Measurements from ENCODE around the gene DAG1. TPM values are rescaled to one million over a fixed set of nuclear protein-coding genes. Genes with fewer than 3 reads are reported as not detected.

The DAG1 gene
- total RNA-seq, 2 donors from 2014 or later: 86.7 to 213 TPM

DNA sequence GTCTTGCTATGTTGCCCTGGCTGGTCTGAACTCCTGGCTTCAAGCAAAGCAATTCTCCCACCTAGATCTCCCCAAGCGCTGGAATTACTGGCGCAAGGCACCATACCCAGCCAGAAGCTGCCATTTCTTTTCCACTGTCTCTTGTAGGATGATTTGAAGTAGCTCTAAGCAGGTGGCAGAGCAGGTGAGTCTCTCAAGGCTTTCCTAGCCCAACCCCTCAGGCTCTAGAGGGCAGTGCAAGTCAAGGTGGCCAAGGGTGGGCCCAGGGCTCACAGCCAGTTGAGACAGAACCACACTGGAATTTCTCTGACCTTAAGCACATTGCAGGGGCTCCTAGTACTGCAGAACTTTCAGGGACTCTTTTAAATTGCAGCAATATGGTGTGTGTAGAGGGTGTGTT, 15.6 kb upstream of the DAG1 start:
- no peak overlapping the region for H3K4me3 ChIP-seq
- H3K9me3 ChIP-seq: no peaks in the 10 kb centered on the region
- no peak for TF ChIP-seq POLR2AphosphoS5 (IDR thresholded peaks at IDR 0.05)
- TF ChIP-seq, protein P1, sequence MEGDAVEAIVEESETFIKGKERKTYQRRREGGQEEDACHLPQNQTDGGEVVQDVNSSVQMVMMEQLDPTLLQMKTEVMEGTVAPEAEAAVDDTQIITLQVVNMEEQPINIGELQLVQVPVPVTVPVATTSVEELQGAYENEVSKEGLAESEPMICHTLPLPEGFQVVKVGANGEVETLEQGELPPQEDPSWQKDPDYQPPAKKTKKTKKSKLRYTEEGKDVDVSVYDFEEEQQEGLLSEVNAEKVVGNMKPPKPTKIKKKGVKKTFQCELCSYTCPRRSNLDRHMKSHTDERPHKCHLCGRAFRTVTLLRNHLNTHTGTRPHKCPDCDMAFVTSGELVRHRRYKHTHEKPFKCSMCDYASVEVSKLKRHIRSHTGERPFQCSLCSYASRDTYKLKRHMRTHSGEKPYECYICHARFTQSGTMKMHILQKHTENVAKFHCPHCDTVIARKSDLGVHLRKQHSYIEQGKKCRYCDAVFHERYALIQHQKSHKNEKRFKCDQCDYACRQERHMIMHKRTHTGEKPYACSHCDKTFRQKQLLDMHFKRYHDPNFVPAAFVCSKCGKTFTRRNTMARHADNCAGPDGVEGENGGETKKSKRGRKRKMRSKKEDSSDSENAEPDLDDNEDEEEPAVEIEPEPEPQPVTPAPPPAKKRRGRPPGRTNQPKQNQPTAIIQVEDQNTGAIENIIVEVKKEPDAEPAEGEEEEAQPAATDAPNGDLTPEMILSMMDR (IDR thresholded peaks at IDR 0.05): peak in 1 of 4 experiments; percentile 20
- H3K27ac ChIP-seq: no peak overlapping the region
- H3K36me3 ChIP-seq: no peaks in the 10 kb centered on the region
- DNase-seq (ENCODE audit: low spot score): no peak
- H3K27me3 ChIP-seq (replicated peaks; ENCODE audit: insufficient read depth): no peaks in the 10 kb centered on the region
- H3K4me1 ChIP-seq (replicated peaks): no peaks in the 10 kb centered on the region
- whole genome bisulfite sequencing: 87% methylated on average over 2 of the region's 2 CpGs
- intact Hi-C loops (cut with DNase I): no loop called here

DNA sequence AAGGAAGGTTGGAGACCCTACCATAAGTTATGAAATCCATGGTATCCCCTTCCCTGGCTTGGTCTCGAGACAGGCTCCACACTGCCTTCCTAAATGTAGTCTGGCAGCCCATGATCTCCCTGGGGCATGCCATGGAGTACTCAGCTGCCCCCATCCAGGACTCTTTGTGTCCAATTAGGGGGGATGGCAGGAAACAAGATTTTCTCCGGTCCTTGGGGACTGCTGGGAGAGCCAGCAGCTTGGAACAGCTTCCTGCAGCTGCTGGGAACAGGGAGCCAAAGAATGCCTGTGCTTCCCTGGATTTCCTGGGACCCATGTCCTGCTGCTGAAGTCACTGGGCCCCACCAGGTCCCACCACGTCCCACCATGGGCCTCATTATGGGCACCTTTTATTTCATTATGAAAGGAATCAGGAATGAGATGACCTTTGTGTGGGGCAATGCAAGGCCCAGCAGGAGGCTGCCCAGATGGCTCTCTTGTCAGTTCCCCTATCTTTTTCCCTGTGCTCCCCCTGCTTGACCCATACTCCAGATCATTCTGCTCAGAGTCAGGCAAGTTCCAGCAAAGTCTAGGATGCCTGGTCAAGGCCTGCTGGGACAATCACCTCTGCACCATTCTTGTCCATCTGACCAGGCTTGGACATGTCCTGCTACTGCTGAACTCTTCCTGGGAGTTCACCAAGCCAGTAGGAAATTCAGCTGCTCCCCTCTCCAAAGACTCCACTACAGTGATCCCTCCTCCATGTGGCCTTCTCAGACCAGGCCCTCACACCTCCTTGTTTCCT, 15.0 kb upstream of the DAG1 start:
- Histone ChIP-seq H3K27me3 (replicated peaks; ENCODE audit: insufficient read depth) (no peaks in the 10 kb centered on the region), H3K4me1 (replicated peaks) (no peaks in the 10 kb centered on the region), H3K4me3 (no peak overlapping the region), H3K27ac (no peak overlapping the region), H3K9me3 (no peaks in the 10 kb centered on the region), H3K36me3 (no peaks in the 10 kb centered on the region)
- 42% methylated on average over 3 of the region's 3 CpGs for WGBS
- DNase-seq (ENCODE audit: low spot score): no peak
- intact Hi-C loops (cut with DNase I): no loop called here
- TF ChIP-seq POLR2AphosphoS5 (IDR thresholded peaks at IDR 0.05): no peak
- TF ChIP-seq POLR2A (IDR thresholded peaks at IDR 0.05): no peak
- TF ChIP-seq, protein P1 (IDR thresholded peaks at IDR 0.05): no peak

DNA sequence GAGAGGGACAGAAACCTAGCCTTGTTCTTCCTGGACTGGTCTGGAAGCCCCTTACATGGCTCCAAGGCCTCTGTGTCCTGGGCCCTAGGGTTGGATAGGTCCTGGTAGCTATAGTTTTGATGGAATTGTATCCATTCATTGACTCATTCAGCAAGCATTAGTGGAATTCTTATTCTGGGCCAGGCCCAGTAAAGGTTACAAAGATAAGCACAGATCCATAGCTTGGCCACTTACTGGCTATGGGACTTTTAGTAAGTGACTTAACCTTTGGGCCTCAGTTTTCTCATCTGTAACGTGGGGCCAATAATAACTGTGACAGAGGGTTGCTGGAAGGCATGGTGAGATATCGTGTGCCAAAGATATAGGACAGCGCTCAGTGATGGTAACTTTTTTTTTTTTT, 13.6 kb upstream of the DAG1 start:
- no peaks in the 10 kb centered on the region for H3K4me1 ChIP-seq (replicated peaks)
- DNase-seq (ENCODE audit: low spot score): no peak
- H3K9me3 ChIP-seq: no peaks in the 10 kb centered on the region
- H3K36me3 ChIP-seq: no peaks in the 10 kb centered on the region
- H3K4me3 ChIP-seq: no peak overlapping the region
- 89% methylated on average over 3 of the region's 3 CpGs for WGBS
- no peak overlapping the region for H3K27ac ChIP-seq
- no peak for TF ChIP-seq POLR2A (IDR thresholded peaks at IDR 0.05)
- TF ChIP-seq, protein P1 (IDR thresholded peaks at IDR 0.05): no peak
- TF ChIP-seq POLR2AphosphoS5 (IDR thresholded peaks at IDR 0.05): no peak
- no peaks in the 10 kb centered on the region for H3K27me3 ChIP-seq (replicated peaks; ENCODE audit: insufficient read depth)
- intact Hi-C loops (cut with DNase I): no loop called here

DNA sequence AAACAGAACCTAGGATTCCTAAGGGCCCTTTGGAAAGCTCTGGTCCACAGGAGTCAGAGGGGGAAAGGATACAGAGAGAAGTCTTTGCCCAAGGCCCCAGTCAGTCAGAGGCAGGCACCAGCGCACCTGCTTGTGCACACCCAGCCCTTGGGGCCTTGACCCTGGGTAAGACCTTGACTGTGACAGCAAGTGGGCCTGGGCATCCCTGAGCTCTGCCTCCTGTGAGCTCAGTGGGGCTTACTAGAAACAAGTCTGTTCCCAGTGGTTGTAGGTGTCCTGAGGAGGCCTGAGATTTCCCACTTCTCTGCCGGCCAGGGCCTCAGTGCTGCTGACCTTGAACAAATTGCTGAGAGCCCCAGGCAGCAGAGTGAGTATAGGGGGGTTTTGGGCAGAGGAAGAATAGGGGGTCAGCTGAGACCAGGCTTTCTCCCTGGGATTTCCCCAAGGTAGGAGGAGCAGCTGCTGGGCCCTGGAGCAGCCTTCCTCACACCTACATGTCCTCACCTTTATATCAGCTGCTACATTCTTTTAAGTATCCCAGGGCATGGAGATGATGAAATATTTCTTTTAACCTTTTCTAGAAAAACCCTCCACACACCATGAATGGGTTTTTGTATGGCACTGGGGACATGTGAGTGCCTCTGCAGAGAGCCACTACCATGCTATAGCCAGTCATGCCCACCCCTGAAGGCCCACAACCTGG, 9.7 kb upstream of the DAG1 start:
- H3K4me3 ChIP-seq: no peak overlapping the region
- no peaks in the 10 kb centered on the region for H3K4me1 ChIP-seq (replicated peaks)
- TF ChIP-seq POLR2AphosphoS5 (IDR thresholded peaks at IDR 0.05) (no peak), POLR2A (IDR thresholded peaks at IDR 0.05) (no peak)
- TF ChIP-seq, protein P1 (IDR thresholded peaks at IDR 0.05): no peak
- no peak for DNase-seq (ENCODE audit: low spot score)
- intact Hi-C loops (cut with DNase I): no loop called here
- H3K27me3 ChIP-seq (replicated peaks; ENCODE audit: insufficient read depth): no peaks in the 10 kb centered on the region
- WGBS: 89% methylated on average over 2 of the region's 2 CpGs
- H3K27ac ChIP-seq: no peak overlapping the region
- H3K9me3 ChIP-seq: no peaks in the 10 kb centered on the region
- no peaks in the 10 kb centered on the region for H3K36me3 ChIP-seq
